DMS114 treated with DMSO at 0.1 percent for 48 hours (cell line): ENCODE measurements around the gene ITPR1.

ENCODE experiments used
- DNase-seq: peaks from one replicate; lab custom pipeline; 2025; ENCODE audit not compliant: unreplicated experiment; lab: John Stamatoyannopoulos, UW

The ITPR1 gene

GRCh38 chr3:4839278-4839677 is 346.1 kb downstream of the ITPR1 start:
- DNase-seq: no peak

GRCh38 chr3:4841225-4841624 is 348.1 kb downstream of the ITPR1 start:
- no peak for DNase-seq

- no peak for DNase-seq
These were observed 348.8 kb downstream of the ITPR1 start for GRCh38 chr3:4841776-4842440.

GRCh38 chr3:4843619-4844018 is 350.5 kb downstream of the ITPR1 start:
- DNase-seq: no peak

GRCh38 chr3:4845882-4846281 is 352.7 kb downstream of the ITPR1 start:
- DNase-seq: no peak

GRCh38 chr3:4846543-4846942 is 353.4 kb downstream of the ITPR1 start:
- DNase-seq: no peak

GRCh38 chr3:4848176-4848825 is 355.2 kb downstream of the ITPR1 start:
- DNase-seq: no peak

GRCh38 chr3:4849136-4849535 is 356.0 kb downstream of the ITPR1 start:
- DNase-seq: no peak

GRCh38 chr3:4849739-4850138 is 356.6 kb downstream of the ITPR1 start:
- DNase-seq: no peak

- no peak for DNase-seq
These were observed 357.2 kb downstream of the ITPR1 start for GRCh38 chr3:4850211-4850927.

GRCh38 chr3:4850928-4851265 is 357.7 kb downstream of the ITPR1 start:
- no peak for DNase-seq

GRCh38 chr3:4852780-4853748 is 359.9 kb downstream of the ITPR1 start:
- no peak for DNase-seq

GRCh38 chr3:4853749-4854140 is 360.6 kb downstream of the ITPR1 start:
- DNase-seq: no peak

- DNase-seq: no peak
These were observed 362.5 kb downstream of the ITPR1 start for GRCh38 chr3:4855676-4856075.

GRCh38 chr3:4856136-4856535 is 363.0 kb downstream of the ITPR1 start:
- no peak for DNase-seq

GRCh38 chr3:4856564-4856963 is 363.4 kb downstream of the ITPR1 start:
- DNase-seq: no peak

GRCh38 chr3:4856986-4857385 is 363.8 kb downstream of the ITPR1 start:
- DNase-seq: no peak

- DNase-seq: no peak
These were observed 366.6 kb downstream of the ITPR1 start for GRCh38 chr3:4859788-4860187.

- no peak for DNase-seq
These were observed 369.8 kb downstream of the ITPR1 start for GRCh38 chr3:4862973-4863372.

GRCh38 chr3:4864503-4864902 is 371.4 kb downstream of the ITPR1 start:
- DNase-seq: no peak

GRCh38 chr3:4865714-4866113 is 372.6 kb downstream of the ITPR1 start:
- DNase-seq: no peak
